Measurements from ENCODE around the gene FYB1. TPM values are rescaled to one million over a fixed set of nuclear protein-coding genes. Genes with fewer than 3 reads are reported as not detected.
"Not testable (repeated sequence)": the region's sequence is repeated elsewhere in the genome, so short reads cannot be mapped to it uniquely, and the experiment has no call there.

Gene FYB1
- total and polyA plus RNA-seq, 2 experiments from 2014 or later = not detected

- TF ChIP-seq REST (IDR thresholded peaks at IDR 0.05; ENCODE audit: unreplicated experiment) (no peak), CREB1 (CRISPR knock-in tag; IDR thresholded peaks at IDR 0.05; ENCODE audit: low read depth) (no peak), EZH2phosphoT487 (IDR thresholded peaks at IDR 0.05; ENCODE audit: unreplicated experiment) (no peak), CTCF (conservative IDR thresholded peaks at IDR 0.05; ENCODE audit: low read depth in 2 of 2) (no peak), ZNF331 (CRISPR knock-in tag; IDR thresholded peaks at IDR 0.05; ENCODE audit: low read depth) (no peak)
These were observed 4.3 kb upstream of the FYB1 start (continued) for GRCh38 chr5:39223565-39224156.

- not testable (repeated sequence) for H3K9me3 Mint-ChIP-seq; H3K4me2 ChIP-seq; H3K27ac ChIP-seq (ENCODE audit: low read depth); H4K20me1 ChIP-seq (replicated peaks; ENCODE audit: insufficient read depth); H3F3A ChIP-seq (replicated peaks; ENCODE audit: low read depth); H3K27me3 ChIP-seq (ENCODE audit: insufficient read depth); H3K27me3 Mint-ChIP-seq (ENCODE audit: insufficient read depth, low read depth, poor library complexity); DNase-seq (ENCODE audit: low spot score); H3K79me2 ChIP-seq (replicated peaks; ENCODE audit: insufficient read depth); H3K4me1 Mint-ChIP-seq; H3K36me3 Mint-ChIP-seq (ENCODE audit: low read depth); ATAC-seq; H3K4me3 Mint-ChIP-seq; H3K27ac Mint-ChIP-seq; H3K9me2 ChIP-seq (ENCODE audit: insufficient read depth); H2AFZ ChIP-seq; H3K4me1 ChIP-seq (ENCODE audit: insufficient read depth); H3K36me3 ChIP-seq (ENCODE audit: insufficient read depth); H3K4me3 ChIP-seq
These were observed 2.3 kb upstream of the FYB1 start for GRCh38 chr5:39221671-39222070.

- H3K36me3 Mint-ChIP-seq (ENCODE audit: low read depth) = no peaks in the 10 kb centered on the region
- Histone ChIP-seq H3K27me3 (ENCODE audit: insufficient read depth) (no peaks in the 10 kb centered on the region), H3K79me2 (replicated peaks; ENCODE audit: insufficient read depth) (no peaks in the 10 kb centered on the region), H3F3A (replicated peaks; ENCODE audit: low read depth) (no peaks in the 10 kb centered on the region), H3K4me3 (no peak overlapping the region), H3K4me1 (ENCODE audit: insufficient read depth) (no peaks in the 10 kb centered on the region), H3K4me2 (no peak overlapping the region), H4K20me1 (replicated peaks; ENCODE audit: insufficient read depth) (no peaks in the 10 kb centered on the region), H2AFZ (no peak overlapping the region), H3K27ac (ENCODE audit: low read depth) (no peak overlapping the region), H3K36me3 (ENCODE audit: insufficient read depth) (no peaks in the 10 kb centered on the region), H3K9me2 (ENCODE audit: insufficient read depth) (no peaks in the 10 kb centered on the region)
- H3K27ac Mint-ChIP-seq = no peak overlapping the region
- ATAC-seq (no peak), DNase-seq (ENCODE audit: low spot score) (no peak)
- no peak overlapping the region for H3K4me3 Mint-ChIP-seq
- H3K27me3 Mint-ChIP-seq (ENCODE audit: insufficient read depth, low read depth, poor library complexity) = peaks cover 3% of the 10 kb centered on the region
- H3K9me3 Mint-ChIP-seq = no peaks in the 10 kb centered on the region
- peaks cover 3% of the 10 kb centered on the region for H3K4me1 Mint-ChIP-seq
- TF ChIP-seq EZH2 (IDR thresholded peaks at IDR 0.05; ENCODE audit: low read depth, unreplicated experiment) (no peak), CREB1 (CRISPR knock-in tag; IDR thresholded peaks at IDR 0.05; ENCODE audit: low read depth) (no peak), JUNB (IDR thresholded peaks at IDR 0.05; ENCODE audit: unreplicated experiment) (no peak), ETS1 (IDR thresholded peaks at IDR 0.05) (no peak), ZNF331 (CRISPR knock-in tag; IDR thresholded peaks at IDR 0.05; ENCODE audit: low read depth) (no peak), POLR2AphosphoS5 (IDR thresholded peaks at IDR 0.05; ENCODE audit: low read depth) (no peak), CTCF (conservative IDR thresholded peaks at IDR 0.05; ENCODE audit: low read depth in 2 of 2) (no peak)
These were observed 1.1 kb upstream of the FYB1 start for GRCh38 chr5:39220280-39221030.

Data from GM23338 (cell line).